MG63 (cell line): ENCODE measurements around the gene ADGRG3. TPM values are rescaled to one million over a fixed set of nuclear protein-coding genes. Genes with fewer than 3 reads are reported as not detected.

Source experiments
- DNase-seq: peaks from one replicate; pipeline ENCODE4 v3.0.0-alpha.2; 2020
- H3K27me3 ChIP-seq: fragments of 250-450 bp; sonication (Bioruptor Pico); 2 replicates; pipeline ENCODE4 v1.5.1; 2020; ENCODE audit warnings: mild to moderate bottlenecking, moderate library complexity
- H3K36me3 ChIP-seq: fragments of 250-450 bp; sonication (Bioruptor Pico); 2 replicates; pipeline ENCODE4 v1.5.1; 2020; ENCODE audit warnings: mild to moderate bottlenecking, moderate library complexity
- H3K4me3 ChIP-seq: fragments of 250-450 bp; sonication (Bioruptor Pico); 2 replicates; pipeline ENCODE4 v1.5.1; 2020; ENCODE audit warnings: mild to moderate bottlenecking, moderate library complexity
- H3K9me3 ChIP-seq: fragments of 250-450 bp; sonication (Bioruptor Pico); 2 replicates; pipeline ENCODE4 v1.5.1; 2020; ENCODE audit warnings: mild to moderate bottlenecking, moderate library complexity
- total RNA-seq: library from RNA; depleted of rRNA; stranded (reverse); fragments of >200 nt; shearing (Covaris generic); gene quantifications from 2 replicates; pipeline ENCODE4 v1.2.3, GENCODE V29; 2014; ENCODE audit warnings: low replicate concordance

Gene ADGRG3
- total RNA-seq, 1 experiment from 2014 or later, result not detected

DNA sequence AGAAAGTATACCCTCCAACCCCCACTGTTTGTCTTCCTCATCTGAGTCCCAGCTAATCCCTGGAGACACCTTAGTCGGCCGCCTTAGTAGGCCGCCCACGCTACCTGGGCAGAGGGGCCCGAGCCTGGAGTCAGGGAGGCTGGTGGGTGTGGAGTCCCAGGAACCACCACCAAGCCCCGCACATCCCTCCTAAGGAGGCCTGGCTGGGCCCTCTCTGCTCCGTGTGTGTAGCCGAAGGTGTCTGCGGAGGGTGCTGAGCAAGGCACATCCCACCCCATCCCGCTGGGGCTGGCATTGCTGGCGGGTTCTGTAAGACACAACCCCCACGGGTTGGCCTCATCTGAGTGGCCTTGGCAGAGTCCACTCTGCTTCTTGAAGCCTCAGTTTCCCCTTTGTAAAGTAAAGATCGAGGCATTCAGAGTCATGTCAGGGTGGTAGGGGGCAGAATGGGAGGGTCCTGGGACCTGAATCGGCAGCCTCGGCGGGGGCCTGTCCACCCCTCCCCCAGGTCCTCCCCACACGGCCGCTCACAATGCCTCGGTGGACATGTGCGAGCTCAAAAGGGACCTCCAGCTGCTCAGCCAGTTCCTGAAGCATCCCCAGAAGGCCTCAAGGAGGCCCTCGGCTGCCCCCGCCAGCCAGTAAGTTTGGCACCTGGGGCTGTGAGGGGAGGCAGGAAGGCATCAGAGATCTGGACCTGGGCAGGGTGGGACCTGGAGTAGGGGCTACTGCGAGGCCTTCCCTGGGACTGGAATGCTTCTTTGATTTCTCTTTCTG is 15.2 kb upstream of the ADGRG3 start:
- H3K9me3 ChIP-seq, result no peaks in the 10 kb centered on the region
- no peak for DNase-seq
- H3K4me3 ChIP-seq, result no peak overlapping the region
- H3K27me3 ChIP-seq, result no peaks in the 10 kb centered on the region
- no peaks in the 10 kb centered on the region for H3K36me3 ChIP-seq

DNA sequence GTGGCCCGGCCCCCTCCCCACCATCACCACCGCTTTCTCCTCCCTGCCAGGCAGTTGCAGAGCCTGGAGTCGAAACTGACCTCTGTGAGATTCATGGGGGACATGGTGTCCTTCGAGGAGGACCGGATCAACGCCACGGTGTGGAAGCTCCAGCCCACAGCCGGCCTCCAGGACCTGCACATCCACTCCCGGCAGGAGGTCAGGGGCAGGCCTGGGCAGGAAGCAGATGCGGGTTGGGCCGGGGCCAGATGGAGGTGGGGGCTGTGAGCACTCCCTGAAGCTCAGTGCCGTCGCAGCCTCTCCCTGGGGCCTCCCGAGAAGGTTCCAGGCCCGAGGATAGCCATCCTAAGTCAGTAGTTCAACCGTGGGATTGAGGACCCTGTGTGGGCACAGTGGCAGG is 14.2 kb upstream of the ADGRG3 start:
- no peaks in the 10 kb centered on the region for H3K9me3 ChIP-seq
- H3K36me3 ChIP-seq, result no peaks in the 10 kb centered on the region
- no peak overlapping the region for H3K4me3 ChIP-seq
- DNase-seq, result peak; percentile 44
- no peaks in the 10 kb centered on the region for H3K27me3 ChIP-seq

DNA sequence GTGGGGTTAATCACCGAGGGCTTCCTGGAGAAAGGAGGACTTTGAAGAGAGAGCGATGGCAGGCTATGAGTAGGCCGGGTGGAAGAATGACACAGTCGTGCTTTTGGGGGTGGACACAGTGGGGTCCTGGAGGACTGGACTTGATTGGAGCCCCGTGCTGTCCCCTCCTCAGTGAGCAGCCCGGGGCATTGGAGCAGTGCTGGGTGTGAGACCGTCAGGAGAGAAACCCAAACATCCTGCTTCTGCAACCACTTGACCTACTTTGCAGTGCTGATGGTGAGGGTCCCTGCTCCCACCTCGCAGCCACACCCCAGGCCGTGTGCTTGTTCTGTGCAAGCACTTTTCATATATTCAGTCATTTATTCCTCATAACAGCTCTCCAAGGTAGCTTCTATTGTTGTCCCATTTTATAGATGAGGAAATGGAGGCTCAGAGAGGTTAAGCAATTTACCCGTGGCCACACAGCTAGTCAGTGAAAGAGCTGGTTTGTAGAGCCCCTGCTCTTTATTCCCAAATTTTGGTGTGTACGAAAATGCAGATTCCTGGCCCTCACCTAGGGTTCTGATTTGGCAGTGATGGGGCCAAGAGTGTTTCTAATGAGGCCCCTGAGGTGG is 11.7 kb upstream of the ADGRG3 start:
- no peaks in the 10 kb centered on the region for H3K36me3 ChIP-seq
- no peaks in the 10 kb centered on the region for H3K9me3 ChIP-seq
- DNase-seq, result no peak
- H3K4me3 ChIP-seq, result no peak overlapping the region
- H3K27me3 ChIP-seq, result no peaks in the 10 kb centered on the region

DNA sequence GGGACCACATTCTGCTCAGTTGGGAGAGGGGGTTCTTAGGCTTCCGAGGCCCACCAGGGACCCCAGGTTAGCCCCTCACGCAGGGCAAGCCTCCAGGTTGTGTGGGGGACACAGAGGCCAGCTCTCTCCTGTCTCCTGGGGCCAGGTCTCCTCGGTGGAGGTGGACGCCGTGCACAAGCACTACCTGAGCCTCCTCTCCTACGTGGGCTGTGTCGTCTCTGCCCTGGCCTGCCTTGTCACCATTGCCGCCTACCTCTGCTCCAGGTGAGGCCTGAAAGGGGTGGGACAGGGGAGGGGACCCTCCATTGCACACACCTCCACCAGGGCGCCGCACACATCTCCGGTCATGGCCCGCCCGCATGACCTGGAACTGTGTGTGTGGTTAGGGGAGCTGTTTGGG is 10.9 kb upstream of the ADGRG3 start:
- Histone ChIP-seq H3K4me3 (no peak overlapping the region), H3K9me3 (no peaks in the 10 kb centered on the region), H3K36me3 (no peaks in the 10 kb centered on the region), H3K27me3 (no peaks in the 10 kb centered on the region)
- DNase-seq, result no peak

DNA sequence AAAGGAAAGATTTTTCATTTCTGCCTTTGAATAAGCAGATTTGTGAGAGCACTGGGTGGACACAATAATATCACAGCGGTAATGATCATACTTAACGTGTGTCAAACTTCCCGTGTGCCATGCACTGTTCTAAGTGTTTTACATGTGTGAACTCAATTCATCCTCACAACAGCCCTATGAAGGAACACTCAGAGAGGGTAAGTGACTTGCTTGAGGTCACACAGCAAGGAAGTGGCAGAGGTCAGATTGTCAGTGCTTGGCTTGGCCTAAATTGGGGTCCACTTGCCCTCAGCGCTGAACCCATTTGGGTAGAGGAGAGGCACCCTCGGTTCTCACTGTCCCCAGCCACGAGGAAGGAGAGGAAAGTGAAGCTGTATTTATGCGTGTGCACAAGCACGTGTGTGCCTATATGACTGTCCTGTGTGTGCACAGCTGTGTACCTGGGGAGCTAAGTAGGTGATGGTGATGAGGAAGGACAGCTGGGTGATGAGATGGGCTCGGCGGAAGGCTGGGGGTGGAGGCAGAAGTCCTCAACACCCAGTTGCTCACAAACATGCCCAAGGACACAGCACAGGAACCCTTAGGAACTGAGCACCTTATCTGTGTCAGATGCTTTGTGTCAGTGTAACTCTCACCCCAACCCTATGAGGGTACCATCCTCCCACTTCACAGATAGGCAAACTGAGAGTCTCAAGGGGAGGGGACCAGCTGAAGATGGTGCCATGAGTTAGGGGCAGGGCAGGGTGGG is 9.8 kb upstream of the ADGRG3 start:
- DNase-seq, result no peak
- no peaks in the 10 kb centered on the region for H3K36me3 ChIP-seq
- no peak overlapping the region for H3K4me3 ChIP-seq
- H3K9me3 ChIP-seq, result no peaks in the 10 kb centered on the region
- H3K27me3 ChIP-seq, result no peaks in the 10 kb centered on the region

DNA sequence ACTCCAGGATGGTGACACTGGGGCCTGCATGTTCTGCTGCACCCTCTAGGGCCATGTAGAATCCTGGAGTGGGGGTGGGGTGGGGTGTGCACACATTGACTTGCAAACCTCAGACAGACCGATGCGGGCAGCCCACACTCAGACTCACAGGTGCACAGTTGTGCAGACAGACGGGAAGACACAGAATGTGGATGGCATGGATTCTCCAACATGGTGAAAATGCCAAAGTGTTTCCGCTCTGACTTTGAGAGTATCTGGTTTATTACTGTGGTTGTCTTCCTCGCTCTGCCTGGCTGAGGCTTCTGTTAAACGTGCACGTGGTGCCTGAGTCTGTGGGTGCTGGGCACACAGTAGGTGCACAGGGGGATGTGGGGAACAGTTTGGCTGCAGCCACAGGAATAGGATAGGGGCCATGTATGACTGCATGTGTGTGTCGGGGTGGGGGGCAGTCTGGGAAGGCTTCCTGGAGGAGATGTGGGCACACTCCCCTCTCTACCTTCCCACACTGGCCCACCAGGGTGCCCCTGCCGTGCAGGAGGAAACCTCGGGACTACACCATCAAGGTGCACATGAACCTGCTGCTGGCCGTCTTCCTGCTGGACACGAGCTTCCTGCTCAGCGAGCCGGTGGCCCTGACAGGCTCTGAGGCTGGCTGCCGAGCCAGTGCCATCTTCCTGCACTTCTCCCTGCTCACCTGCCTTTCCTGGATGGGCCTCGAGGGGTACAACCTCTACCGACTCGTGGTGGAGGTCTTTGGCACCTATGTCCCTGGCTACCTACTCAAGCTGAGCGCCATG is 9.0 kb upstream of the ADGRG3 start:
- H3K9me3 ChIP-seq, result no peaks in the 10 kb centered on the region
- no peak overlapping the region for H3K4me3 ChIP-seq
- no peaks in the 10 kb centered on the region for H3K36me3 ChIP-seq
- H3K27me3 ChIP-seq, result no peaks in the 10 kb centered on the region
- no peak for DNase-seq

DNA sequence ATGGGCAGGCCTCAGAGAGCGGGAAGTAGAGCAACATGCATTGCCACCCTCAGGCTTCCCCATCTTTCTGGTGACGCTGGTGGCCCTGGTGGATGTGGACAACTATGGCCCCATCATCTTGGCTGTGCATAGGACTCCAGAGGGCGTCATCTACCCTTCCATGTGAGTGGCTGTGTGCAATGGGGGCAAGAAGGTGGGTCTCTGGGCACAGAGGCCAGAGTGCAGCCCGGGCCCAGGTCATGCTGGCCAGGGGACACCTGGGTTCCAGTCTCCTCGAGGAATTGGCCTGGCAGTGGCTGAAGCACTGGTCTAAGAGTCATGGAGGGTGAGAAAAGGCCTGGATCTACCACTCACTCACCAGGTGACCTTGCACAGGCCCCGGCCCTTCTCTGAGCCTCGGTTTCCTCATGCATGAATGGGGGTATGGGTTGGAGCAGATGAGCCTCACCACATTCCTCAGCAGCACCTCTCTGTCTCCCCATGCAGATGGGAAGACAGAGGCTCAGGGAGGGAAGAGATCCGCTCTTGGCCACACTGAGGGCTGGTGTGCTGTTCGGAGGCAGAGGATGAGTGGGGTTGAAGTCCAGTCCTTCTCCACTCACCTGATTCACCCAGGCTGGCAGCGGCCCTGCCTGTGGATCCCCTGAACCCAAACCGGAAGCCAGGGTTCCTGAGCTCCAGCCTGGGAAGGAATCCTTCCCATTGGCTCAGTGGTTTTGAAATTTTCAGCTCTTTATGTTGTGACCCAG is 7.2 kb upstream of the ADGRG3 start:
- no peaks in the 10 kb centered on the region for H3K9me3 ChIP-seq
- no peaks in the 10 kb centered on the region for H3K36me3 ChIP-seq
- no peaks in the 10 kb centered on the region for H3K27me3 ChIP-seq
- no peak overlapping the region for H3K4me3 ChIP-seq
- no peak for DNase-seq

DNA sequence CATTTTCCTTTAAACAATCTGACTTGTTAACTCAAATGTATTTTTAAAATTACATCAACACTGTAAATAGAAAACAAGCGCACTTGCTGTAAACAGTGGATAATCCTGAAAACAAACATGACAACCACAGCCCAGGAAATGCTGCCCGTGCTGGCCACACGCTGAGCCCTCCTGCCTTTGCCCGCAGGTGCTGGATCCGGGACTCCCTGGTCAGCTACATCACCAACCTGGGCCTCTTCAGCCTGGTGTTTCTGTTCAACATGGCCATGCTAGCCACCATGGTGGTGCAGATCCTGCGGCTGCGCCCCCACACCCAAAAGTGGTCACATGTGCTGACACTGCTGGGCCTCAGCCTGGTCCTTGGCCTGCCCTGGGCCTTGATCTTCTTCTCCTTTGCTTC is 6.6 kb upstream of the ADGRG3 start:
- H3K36me3 ChIP-seq, result no peaks in the 10 kb centered on the region
- no peaks in the 10 kb centered on the region for H3K9me3 ChIP-seq
- H3K27me3 ChIP-seq, result no peaks in the 10 kb centered on the region
- H3K4me3 ChIP-seq, result no peak overlapping the region
- no peak for DNase-seq

DNA sequence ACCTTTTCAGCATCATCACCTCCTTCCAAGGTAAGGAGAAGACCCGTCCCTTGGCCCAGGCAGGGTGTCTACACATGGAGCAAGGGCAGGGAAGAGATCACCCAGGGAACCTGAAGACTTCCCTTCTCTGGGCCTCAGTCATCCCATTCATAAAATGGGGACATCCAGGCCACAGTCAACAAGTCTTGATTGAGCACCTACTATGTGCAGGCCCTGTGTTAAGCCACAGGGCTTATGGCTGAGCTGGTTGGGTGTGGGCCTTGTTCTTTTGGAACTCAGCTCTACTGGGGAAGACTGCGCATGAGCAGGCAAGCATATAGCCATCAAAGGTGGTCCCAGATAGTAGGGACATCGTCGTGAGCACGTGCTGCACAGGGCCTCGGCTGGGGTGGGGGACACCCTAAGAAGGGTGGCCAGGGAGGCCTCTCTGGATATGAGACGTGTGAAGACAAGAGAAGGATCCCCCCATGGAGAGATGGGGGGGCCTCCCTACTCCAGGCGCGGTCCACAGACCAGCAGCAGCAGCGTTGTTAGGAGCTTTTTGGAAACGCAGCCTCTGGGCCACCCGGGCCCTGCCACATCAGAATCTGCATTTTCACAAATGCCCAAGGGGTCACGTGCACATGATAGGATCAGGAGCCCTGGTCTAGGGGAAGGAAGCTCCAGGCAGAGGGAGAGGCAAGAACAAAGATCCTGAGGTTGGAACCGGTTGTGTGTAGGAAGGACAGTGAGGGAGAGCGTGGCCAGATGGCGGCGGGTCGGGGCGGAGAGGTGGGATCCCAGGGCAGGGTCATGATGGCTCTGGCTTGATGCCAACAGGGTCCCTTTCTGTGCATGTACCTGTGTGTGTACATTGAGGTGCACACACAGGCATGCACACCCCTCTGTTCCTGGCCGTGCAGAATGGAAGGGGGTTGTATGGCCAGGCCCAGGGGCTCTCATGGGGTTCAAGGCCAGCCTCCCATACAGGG is 5.9 kb upstream of the ADGRG3 start:
- Histone ChIP-seq H3K36me3 (no peaks in the 10 kb centered on the region), H3K4me3 (no peak overlapping the region), H3K27me3 (no peaks in the 10 kb centered on the region), H3K9me3 (no peaks in the 10 kb centered on the region)
- no peak for DNase-seq

DNA sequence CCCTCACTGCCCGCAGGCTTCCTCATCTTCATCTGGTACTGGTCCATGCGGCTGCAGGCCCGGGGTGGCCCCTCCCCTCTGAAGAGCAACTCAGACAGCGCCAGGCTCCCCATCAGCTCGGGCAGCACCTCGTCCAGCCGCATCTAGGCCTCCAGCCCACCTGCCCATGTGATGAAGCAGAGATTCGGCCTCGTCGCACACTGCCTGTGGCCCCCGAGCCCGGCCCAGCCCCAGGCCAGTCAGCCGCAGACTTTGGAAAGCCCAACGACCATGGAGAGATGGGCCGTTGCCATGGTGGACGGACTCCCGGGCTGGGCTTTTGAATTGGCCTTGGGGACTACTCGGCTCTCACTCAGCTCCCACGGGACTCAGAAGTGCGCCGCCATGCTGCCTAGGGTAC is 4.7 kb upstream of the ADGRG3 start:
- Histone ChIP-seq H3K27me3 (no peaks in the 10 kb centered on the region), H3K4me3 (no peak overlapping the region), H3K36me3 (no peaks in the 10 kb centered on the region), H3K9me3 (no peaks in the 10 kb centered on the region)
- DNase-seq, result no peak

DNA sequence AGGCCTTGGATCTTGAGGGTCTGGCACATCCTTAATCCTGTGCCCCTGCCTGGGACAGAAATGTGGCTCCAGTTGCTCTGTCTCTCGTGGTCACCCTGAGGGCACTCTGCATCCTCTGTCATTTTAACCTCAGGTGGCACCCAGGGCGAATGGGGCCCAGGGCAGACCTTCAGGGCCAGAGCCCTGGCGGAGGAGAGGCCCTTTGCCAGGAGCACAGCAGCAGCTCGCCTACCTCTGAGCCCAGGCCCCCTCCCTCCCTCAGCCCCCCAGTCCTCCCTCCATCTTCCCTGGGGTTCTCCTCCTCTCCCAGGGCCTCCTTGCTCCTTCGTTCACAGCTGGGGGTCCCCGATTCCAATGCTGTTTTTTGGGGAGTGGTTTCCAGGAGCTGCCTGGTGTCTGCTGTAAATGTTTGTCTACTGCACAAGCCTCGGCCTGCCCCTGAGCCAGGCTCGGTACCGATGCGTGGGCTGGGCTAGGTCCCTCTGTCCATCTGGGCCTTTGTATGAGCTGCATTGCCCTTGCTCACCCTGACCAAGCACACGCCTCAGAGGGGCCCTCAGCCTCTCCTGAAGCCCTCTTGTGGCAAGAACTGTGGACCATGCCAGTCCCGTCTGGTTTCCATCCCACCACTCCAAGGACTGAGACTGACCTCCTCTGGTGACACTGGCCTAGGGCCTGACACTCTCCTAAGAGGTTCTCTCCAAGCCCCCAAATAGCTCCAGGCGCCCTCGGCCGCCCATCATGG is 4.0 kb upstream of the ADGRG3 start:
- H3K27me3 ChIP-seq, result no peaks in the 10 kb centered on the region
- H3K9me3 ChIP-seq, result no peaks in the 10 kb centered on the region
- no peak overlapping the region for H3K4me3 ChIP-seq
- DNase-seq, result no peak
- no peaks in the 10 kb centered on the region for H3K36me3 ChIP-seq

DNA sequence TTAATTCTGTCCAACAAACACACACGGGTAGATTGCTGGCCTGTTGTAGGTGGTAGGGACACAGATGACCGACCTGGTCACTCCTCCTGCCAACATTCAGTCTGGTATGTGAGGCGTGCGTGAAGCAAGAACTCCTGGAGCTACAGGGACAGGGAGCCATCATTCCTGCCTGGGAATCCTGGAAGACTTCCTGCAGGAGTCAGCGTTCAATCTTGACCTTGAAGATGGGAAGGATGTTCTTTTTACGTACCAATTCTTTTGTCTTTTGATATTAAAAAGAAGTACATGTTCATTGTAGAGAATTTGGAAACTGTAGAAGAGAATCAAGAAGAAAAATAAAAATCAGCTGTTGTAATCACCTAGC is 3.5 kb upstream of the ADGRG3 start:
- H3K36me3 ChIP-seq, result no peaks in the 10 kb centered on the region

DNA sequence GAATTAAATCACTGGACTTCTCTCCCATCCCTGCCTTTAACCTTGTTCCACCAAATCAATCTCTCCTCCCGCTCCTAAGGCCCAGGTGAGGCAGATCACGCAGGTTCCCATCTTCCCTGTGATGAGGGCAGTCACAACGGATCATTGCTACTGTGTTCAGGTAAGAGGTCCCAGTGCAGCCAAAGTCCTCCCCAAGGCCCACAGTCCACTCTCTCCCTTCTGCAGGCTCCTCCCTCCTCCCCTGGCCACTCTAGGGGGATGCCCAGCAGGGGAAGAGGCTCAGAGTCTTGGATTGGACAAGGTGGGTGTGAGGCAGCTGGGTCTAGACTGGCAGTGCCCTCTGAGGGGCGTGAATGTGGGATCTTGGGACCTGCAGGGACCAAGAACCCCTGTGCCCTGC is 2.6 kb upstream of the ADGRG3 start:
- Histone ChIP-seq H3K9me3 (no peaks in the 10 kb centered on the region), H3K36me3 (no peaks in the 10 kb centered on the region), H3K27me3 (no peaks in the 10 kb centered on the region), H3K4me3 (no peak overlapping the region)
- no peak for DNase-seq

More for the DNA sequence above, 3.5 kb upstream of the ADGRG3 start:
- H3K4me3 ChIP-seq, result no peak overlapping the region
- no peaks in the 10 kb centered on the region for H3K27me3 ChIP-seq
- no peak for DNase-seq
- H3K9me3 ChIP-seq, result no peaks in the 10 kb centered on the region

DNA sequence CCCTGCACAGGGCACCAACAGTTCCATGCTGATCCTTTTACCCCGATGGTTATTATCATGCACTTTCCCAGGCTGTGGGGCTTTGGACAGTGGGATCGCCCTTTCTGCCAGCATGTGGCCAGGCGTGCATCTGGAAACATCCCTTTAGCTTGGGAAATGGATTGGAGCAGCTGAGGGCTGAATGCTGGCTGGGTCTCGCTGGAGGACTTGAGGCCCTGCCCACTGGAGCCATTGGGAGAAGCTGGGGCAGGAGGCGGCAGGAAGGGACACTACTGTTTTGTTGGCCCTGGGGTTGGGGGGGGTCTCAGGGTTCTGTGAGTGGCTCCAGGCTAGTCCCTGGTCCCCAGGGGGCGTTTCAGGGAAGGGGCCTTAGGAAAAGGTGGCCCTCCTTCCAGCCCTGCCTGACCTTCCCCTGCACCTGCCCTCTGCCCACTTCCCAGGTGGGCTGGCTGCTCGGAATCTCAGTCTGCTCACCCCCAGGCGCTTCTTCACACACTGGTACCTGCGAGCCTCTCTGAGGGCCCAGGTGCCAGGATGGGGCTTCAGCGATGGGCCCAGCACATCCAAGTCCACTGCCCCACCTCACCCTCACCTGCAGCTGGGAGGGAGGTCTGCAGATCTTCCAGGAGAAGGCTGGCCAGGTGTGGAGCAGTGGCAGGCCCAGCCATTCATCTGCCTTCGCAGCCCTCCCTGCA is 1.6 kb upstream of the ADGRG3 start:
- no peak for DNase-seq
- Histone ChIP-seq H3K4me3 (no peak overlapping the region), H3K27me3 (peaks cover 2% of the 10 kb centered on the region; the same call in 1 of the 2 replicates), H3K36me3 (no peaks in the 10 kb centered on the region), H3K9me3 (no peaks in the 10 kb centered on the region)
